HG02840 (cell line): ENCODE results near the gene DGKH.

Experiments used
- ATAC-seq: cut with Tn5 transposase; IDR thresholded peaks from one replicate; pipeline ENCODE4 v1.9.1; 2021; ENCODE audit warnings: mild to moderate bottlenecking, moderate library complexity, moderate number of reproducible peaks; ENCODE audit not compliant: unreplicated experiment, low FRiP score

DGKH gene, protein sequence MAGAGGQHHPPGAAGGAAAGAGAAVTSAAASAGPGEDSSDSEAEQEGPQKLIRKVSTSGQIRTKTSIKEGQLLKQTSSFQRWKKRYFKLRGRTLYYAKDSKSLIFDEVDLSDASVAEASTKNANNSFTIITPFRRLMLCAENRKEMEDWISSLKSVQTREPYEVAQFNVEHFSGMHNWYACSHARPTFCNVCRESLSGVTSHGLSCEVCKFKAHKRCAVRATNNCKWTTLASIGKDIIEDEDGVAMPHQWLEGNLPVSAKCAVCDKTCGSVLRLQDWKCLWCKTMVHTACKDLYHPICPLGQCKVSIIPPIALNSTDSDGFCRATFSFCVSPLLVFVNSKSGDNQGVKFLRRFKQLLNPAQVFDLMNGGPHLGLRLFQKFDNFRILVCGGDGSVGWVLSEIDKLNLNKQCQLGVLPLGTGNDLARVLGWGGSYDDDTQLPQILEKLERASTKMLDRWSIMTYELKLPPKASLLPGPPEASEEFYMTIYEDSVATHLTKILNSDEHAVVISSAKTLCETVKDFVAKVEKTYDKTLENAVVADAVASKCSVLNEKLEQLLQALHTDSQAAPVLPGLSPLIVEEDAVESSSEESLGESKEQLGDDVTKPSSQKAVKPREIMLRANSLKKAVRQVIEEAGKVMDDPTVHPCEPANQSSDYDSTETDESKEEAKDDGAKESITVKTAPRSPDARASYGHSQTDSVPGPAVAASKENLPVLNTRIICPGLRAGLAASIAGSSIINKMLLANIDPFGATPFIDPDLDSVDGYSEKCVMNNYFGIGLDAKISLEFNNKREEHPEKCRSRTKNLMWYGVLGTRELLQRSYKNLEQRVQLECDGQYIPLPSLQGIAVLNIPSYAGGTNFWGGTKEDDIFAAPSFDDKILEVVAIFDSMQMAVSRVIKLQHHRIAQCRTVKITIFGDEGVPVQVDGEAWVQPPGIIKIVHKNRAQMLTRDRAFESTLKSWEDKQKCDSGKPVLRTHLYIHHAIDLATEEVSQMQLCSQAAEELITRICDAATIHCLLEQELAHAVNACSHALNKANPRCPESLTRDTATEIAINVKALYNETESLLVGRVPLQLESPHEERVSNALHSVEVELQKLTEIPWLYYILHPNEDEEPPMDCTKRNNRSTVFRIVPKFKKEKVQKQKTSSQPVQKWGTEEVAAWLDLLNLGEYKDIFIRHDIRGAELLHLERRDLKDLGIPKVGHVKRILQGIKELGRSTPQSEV

DNA sequence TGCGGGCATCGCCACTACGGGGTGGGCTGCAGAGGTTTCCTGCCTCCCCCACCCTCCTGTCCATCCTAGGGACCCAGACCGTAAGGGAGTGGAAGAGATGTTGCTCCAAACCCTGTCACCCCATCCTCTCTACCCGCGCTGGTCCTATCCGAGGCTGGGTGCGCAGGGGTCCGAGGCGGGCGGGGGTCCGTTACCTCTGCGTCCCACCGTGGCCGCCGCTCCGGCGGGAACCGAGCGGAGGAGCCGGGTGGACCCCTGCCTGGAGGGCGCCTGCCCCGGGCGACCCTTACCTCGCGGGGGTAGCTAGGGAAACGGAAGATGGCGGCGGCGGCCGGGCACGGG lies at the start of gene DGKH:
Gene DGKH, plus strand, starts transcription at position 307 of the 342 bp plus-strand sequence. CDS start 126 bp downstream, outside the sequence.
- no peak for ATAC-seq

DNA sequence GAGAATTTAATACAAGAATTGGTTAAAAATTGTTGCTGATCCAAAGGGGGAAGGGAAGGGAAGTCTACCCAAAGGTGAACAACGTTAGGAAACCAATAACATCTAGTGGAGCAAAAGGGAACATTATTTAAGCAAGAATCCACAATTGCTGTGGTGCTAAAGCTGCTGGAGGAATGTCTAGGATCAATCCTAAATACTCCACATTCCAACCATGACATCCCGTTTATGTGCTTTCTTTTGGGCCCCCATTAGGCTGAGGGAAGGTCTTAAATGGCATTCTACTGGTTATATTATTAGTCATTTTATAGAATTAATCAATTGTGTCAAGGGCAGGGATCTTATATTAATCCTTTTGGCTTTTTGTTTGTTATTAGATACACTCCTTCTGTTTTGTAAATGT lies 47.6 kb upstream of the DGKH start:
- no peak for ATAC-seq

DNA sequence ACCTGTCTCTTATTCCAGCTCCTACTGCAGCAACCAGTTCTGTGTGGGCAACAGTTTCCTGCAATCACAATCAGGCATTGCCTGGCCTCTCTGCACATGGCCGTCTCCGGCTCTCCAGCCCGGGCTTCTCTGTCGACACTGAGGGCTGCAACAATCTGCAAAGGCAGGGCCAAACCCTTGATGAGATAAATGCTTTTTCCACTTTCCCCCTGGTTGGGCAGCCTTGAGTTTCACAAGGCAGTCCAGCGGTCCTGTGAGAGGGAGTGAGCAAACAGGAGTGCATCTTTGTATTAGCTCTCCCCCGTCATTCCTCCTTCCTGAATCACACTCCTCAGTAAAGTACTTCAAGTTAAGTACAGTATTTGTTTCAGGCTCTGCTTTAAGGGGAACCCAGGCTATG lies 46.9 kb upstream of the DGKH start:
- no peak for ATAC-seq

DNA sequence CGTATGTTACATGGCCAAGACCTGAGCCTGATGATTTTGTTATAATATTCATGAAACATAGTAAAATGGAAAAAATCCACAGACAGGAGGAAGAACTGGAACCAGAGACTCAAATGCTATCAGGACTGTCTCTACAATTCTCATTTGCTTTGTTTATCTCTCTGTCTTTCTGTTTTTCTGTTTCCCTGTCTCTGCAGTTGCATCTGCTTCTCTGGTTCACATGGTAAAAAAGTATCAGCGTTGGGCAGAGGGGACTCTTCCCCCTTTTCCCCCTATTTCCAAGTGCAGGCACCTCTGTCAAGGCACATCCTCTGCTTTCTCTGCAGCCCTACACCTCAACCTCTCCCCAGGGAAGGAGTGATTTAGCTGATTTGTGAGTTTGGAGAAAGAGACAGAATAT lies 46.4 kb upstream of the DGKH start:
- no peak for ATAC-seq

DNA sequence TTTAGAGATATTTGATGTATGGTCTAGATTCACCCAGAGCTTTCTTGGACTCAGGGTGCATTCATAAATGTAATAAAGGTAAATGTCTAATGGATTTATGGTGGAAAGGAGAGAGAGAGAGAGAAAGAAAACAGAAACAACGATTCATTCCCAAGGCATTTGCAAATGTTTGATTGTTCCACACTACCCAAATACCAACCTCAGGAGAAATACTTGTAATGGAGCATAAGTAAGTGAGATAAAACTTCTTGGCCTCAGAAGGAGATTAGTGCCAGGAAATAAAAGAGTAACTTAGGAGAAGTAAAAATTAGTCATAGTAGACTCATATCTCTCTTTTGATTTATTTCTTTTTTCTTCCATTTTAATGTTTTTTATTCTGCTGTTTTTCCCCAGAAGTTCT lies 40.6 kb upstream of the DGKH start:
- no peak for ATAC-seq

DNA sequence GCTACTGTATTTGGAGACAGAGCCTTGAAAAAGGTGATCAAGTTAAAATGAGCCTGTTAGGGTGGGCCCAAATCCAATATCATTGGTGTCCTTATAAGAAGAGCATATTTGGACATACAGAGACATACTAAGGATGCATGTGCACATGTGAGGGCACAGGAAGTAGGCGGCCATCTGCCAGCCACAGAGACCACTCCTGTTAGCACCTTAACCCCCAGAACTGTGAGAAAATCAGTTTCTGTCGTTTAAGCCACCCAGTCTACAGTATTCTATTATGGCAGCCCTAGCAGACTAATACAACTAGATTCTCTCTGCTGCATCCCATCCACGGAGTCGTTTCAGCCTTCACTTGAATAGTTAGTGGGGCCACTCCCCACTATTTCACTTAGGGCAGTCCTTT lies 39.4 kb upstream of the DGKH start:
- no peak for ATAC-seq

DNA sequence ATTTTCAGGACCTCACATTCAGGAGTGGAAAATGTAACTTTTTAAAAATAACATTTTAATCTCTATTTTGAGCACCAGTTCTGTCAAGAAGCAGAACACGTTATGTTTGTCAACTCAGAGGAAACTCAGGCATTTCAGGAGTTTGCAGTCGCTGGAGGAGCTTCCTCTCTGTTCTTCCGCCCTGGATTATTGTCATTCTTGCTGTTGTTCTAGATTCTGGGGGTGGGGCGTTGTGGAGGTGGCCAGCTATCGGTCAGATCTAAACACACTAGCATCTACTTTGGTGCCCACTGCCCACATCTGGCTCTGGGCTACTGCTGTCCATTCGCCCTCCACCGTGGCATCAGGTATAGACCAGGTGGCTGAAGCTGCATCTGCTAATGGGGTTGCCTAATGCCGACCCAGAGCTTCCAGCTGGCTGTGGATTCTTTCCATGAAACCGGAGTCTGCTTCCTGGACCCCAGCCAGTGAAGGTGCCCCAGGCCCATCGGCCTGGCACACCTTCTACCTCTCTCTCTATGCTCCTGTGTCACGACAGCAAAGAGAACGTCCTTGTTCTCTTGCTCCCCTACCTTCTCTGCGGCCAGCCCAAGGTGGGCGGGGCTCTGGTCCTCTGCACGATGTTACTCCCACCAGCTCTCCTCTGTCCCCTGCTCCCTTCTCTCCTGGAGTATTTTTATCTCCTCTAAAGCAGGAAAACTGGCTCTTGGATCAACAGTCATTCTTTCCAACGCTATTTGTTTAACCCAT lies 36.7 kb upstream of the DGKH start:
- no peak for ATAC-seq

DNA sequence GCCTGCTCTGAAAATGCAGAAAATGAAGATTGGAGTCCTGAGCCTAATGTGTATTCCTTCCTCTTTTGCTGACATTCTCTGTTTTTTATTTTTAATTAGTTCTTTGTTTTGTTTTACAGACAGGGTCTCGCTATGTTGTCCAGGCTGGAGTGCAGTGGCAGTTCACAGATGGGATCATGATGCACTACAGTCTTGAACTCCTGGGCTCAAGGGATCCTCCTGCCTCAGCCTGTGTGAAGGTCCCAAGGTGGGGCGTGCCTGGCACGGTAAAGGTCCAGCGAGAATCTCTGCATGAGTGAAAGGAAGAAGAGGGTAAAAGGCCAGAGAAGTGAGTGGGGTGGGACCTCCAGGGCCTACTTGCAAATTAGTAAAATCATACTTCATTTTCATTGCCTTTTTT lies 34.3 kb upstream of the DGKH start:
- ATAC-seq: no peak

DNA sequence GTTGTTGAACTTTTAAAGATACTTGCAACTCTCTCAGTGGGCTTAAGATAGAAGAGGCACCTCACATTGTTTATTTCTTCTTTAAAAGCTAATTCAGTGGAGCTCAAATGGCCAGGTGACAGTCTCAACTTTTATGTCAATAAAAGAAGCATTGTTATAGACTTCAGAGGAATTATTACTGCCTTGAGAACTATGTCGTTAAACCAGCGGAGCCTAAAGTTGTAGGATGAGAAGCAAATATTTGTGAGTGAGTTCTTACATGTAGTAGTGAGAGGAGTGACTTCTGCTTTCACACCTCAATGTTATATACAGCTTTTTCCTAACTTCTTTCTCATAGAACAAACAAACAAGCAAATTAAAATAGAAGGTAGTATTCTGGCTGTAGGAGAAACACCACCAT lies 31.2 kb upstream of the DGKH start:
- no peak for ATAC-seq

DNA sequence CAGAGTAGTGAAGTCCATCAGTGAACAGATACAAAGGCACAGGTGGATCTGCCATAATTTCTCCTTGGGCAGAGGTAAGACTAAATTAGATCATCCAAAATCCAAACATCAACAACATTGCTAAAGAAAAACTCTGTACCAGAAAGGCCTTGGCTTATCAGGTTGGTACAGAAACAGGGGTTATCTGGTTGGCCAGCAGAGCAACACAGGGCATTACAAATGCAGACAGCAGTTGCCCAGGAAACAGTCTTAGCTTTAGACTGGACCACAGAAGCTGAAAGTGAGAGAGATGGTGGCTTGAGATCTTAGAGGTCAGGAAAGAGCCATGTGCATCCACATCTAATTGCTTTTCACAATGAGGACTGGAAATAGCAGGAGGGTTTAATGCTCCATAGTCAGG lies 26.6 kb upstream of the DGKH start:
- ATAC-seq: no peak

DNA sequence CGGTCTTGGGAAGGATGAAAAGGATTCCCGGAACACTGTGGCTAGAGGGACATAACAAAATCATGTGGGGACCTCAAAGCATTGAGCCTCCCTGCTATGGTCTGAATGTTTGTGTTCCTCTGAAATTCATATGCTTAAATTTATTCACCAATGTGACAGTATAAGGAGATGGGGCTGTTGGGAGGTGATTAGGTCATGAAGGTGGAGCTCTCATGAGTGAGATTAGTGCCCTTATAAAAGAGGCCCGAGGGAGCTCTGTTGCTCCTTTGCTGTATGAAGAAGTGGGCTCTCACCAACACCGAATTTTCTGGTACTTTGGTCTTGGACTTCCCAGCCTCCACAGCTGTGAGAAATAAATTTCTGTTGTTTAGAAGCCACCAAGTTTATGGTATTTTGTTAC lies 26.1 kb upstream of the DGKH start:
- ATAC-seq: no peak

DNA sequence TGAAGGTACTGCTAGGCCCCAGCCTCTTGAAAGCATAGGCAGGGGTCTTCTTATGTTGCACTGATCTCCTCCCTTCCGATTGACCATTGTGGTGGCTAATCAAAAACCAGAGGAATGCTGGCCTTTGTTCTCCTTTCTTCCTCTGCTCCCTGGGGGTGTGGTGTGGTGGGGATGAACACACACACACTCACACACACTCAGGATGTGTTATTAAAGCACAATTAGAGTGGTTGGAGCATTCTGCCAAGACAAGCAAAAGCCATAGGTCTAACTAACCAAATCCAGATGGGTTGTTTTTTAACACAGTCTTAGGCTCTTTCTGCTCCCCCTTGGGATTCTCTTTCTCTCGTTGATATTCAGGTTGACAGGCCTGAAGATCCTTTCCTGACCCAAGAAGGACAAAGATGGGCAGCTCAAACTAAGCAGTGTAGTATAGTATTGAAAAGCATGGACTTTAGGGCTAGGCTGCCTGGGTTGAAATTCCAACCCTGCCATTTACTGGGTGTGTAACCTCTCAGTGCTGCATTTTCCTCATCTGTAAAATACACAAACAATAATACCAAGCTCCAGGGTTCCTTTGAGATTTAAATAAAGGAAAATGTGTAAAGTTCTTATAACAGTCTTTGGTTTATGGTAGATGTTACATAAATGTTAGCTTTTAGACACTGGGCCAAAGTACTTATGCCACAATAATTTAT lies 25.5 kb upstream of the DGKH start:
- ATAC-seq: no peak

DNA sequence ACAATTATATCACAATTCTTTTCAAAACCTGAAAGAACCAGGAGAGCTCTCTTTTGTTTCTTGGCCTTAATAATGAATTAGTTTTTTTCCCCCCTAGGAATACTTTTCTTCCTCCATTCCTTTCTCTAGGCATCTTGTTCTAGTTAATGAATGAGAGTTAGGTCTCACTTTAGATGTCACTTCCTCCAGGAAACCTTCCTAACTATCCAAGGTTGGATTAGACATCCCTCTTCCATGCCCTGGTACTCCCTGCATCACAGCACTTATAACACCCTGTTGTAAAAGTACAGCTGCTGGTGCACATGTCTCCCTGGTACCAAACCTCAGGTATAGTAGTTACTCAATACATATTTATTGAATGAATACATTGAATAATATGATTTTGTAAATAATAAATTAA lies 21.2 kb upstream of the DGKH start:
- ATAC-seq: no peak

DNA sequence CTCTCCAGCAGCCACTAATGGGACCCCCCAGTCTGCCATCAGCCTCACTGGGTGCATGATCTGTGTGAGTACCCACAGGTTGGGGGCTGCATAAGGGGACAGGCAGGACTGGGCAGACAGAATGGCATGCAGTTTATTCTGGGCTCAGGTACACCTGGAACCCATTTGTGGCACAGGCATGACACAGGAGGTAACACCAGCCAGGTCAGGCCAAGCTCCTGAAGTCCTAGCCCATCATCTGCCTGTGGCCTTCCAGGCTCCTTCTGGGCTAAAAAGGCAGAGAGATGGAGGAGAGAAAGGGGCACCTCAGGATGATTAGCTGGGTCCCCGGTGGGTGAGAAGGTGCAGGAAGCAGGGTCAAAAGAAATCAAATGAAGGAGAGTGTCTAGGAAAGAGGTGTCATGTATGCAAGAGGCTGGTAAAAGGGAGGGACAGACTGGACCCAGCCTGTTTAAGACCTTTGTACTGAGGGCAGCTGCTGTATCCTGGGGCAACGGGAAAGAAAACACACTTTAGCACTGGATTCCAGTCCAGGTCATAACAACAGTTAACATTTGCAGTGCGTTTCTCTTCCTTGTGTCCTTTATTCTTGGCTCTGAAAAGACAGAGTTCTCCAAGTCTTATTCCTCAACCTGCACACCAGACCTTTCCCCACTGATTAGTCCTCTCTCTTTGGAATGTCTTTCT lies 20.2 kb upstream of the DGKH start:
- no peak for ATAC-seq

DNA sequence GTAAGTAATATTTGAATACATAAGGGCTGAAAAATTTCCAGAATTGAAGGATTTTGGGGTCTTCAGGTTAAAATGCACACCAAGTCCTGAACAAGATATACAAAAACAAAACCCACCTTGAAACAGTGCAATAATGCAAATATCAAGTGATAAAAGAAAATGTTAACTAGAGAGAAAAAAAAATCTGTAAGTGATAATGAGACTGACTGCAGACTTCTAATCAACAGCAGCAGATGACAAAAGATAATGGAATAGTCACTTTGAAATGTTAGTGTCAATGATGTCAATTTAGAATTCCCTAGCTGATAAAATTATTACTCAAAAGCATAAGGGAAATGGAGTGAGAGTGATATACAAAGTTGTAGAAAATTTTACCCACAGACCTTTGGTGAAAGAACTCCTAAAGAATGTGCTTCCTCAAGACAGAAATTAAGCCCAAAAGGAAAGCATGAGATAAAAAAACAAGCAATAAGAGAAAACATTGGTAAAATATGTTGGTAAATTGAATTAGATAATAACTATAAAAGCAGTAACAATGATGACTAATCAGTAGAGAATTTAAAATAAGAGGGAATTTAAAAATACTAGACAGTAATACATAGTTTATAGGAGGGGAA lies 12.4 kb upstream of the DGKH start:
- no peak for ATAC-seq

DNA sequence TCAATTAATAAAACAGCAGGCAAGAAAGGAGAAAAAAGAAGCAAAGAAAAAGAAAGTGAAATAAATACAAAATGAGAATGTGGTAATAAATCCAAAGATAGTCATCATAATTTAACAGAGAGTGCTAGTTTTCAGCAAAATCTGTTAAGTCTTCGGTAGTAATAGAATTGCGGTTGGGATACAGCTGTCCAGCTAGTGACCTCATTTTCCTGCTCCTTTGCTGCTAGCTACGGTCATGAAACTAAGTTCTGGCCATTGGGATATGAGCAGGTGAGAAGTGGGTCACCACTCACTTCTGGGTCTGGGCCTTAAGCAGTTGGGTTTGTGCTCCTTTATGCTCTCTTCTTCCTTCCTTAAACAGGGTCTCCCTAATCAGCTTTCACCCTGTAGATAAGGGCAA lies 11.7 kb upstream of the DGKH start:
- ATAC-seq: no peak

DNA sequence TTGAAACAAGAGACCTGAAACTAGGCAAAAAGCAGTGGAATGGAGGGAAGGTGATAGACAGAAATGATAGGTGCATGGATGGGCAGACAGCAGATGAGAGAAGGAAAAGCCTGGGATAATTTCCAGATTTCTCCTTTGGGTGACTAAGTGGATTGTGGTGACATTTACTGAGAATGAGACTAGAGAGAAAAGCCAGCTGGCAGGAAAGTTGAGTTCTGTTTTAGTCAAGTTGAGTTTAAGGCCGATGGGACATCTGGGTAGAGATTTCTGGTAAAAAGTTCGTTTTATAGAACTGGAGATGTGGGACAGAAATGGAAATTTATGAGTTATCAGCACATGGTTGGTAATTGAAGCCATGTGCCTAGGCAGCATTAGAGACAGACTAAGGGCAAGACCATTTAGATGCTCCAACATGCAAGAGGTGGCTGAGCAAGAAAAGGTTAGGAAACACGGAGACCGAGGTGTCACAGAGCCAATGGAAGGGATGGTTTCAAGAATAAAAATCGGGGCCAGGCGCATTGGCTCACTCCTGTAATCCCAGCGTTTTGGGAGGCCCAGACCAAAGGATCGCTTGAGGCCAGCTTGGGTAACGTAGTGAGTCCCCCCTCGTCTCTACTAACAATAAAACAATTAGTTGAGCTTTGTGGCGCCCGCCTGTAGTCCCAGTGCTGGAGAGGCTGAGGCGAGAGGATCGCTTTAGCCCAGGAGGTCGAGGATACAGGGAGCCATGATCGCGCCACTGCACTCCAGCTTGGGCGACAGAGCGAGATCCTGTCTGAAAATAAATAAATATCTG lies 9.6 kb upstream of the DGKH start:
- no peak for ATAC-seq

DNA sequence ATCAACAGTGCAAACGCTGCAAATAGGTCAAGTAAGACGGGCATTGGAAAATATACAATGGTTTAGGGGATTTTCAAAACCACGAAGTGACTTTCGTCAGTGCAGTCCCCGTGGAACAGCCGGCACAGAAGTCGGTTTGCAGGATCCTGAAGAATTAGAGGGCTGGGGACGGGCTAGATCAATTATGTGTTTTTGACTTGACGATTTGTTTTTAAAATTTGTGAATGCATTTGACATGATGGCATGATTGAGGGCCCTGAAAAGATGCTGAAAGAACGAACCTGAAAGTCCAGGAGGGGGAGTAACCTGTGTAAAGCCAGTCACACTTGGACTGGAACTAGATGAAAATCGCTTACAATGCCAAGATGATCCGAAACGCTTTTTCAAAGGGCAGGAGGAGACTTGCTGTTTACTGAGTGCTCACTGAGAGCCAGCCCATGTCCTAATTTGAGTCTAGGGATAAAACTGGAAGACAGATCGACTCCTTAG lies 8.9 kb upstream of the DGKH start:
- peak; percentile 4 for ATAC-seq
